Measurements from ENCODE around the gene DDB1.

DNA sequence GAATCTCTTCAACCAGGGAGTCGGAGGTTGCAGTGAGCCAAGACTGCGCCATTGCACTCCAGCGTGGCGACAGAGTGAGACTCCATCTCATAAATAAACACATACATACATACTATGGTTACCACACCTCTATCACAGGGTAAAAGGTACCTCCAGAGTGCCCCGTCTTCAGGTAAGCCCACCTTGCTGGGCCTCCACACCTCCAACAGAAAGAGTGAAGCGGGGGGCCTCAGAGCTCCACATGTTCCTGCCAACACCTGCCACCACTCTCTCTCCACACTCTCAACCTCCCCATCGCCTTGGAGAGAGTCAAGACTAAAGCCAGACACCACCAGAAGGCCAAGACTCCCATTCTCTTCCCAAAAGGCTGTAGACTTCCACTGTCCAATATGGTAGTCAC is 27.5 kb downstream of the DDB1 start:
- TF ChIP-seq SUZ12 (IDR thresholded peaks at IDR 0.05; ENCODE audit: unreplicated experiment) (no peak), POLR2A (IDR thresholded peaks at IDR 0.05; ENCODE audit: low read depth, low read length) (no peak), RAD21 (IDR thresholded peaks at IDR 0.05; ENCODE audit: insufficient read depth, low read depth, low read length) (no peak), CHD4 (IDR thresholded peaks at IDR 0.05) (no peak), EZH2 (IDR thresholded peaks at IDR 0.05; ENCODE audit: borderline replicate concordance, control insufficient read depth, low read depth, low read length) (no peak), MXI1 (IDR thresholded peaks at IDR 0.05; ENCODE audit: low read depth, low read length) (no peak), NFIC (IDR thresholded peaks at IDR 0.05; ENCODE audit: low read depth, low read length) (no peak), EP300 (IDR thresholded peaks at IDR 0.05; ENCODE audit: borderline replicate concordance in 1 of 2, control insufficient read depth in 1 of 2, low read depth in 2 of 2, low read length in 2 of 2) (no peak), SMC3 (IDR thresholded peaks at IDR 0.05; ENCODE audit: borderline replicate concordance, low read length) (no peak)
- TF ChIP-seq, protein P1, sequence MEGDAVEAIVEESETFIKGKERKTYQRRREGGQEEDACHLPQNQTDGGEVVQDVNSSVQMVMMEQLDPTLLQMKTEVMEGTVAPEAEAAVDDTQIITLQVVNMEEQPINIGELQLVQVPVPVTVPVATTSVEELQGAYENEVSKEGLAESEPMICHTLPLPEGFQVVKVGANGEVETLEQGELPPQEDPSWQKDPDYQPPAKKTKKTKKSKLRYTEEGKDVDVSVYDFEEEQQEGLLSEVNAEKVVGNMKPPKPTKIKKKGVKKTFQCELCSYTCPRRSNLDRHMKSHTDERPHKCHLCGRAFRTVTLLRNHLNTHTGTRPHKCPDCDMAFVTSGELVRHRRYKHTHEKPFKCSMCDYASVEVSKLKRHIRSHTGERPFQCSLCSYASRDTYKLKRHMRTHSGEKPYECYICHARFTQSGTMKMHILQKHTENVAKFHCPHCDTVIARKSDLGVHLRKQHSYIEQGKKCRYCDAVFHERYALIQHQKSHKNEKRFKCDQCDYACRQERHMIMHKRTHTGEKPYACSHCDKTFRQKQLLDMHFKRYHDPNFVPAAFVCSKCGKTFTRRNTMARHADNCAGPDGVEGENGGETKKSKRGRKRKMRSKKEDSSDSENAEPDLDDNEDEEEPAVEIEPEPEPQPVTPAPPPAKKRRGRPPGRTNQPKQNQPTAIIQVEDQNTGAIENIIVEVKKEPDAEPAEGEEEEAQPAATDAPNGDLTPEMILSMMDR (IDR thresholded peaks at IDR 0.05 in 2 of 3, conservative IDR thresholded peaks at IDR 0.05 in 1 of 3; ENCODE audit: control insufficient read depth in 2 of 3, extremely low read depth in 1 of 3, insufficient read depth in 1 of 3, low read depth in 3 of 3, low read length in 3 of 3): no peak
- TF ChIP-seq, protein P2, sequence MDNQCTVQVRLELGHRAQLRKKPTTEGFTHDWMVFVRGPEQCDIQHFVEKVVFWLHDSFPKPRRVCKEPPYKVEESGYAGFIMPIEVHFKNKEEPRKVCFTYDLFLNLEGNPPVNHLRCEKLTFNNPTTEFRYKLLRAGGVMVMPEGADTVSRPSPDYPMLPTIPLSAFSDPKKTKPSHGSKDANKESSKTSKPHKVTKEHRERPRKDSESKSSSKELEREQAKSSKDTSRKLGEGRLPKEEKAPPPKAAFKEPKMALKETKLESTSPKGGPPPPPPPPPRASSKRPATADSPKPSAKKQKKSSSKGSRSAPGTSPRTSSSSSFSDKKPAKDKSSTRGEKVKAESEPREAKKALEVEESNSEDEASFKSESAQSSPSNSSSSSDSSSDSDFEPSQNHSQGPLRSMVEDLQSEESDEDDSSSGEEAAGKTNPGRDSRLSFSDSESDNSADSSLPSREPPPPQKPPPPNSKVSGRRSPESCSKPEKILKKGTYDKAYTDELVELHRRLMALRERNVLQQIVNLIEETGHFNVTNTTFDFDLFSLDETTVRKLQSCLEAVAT (IDR thresholded peaks at IDR 0.05): no peak
- TF ChIP-seq, protein P3, sequence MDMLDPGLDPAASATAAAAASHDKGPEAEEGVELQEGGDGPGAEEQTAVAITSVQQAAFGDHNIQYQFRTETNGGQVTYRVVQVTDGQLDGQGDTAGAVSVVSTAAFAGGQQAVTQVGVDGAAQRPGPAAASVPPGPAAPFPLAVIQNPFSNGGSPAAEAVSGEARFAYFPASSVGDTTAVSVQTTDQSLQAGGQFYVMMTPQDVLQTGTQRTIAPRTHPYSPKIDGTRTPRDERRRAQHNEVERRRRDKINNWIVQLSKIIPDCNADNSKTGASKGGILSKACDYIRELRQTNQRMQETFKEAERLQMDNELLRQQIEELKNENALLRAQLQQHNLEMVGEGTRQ (IDR thresholded peaks at IDR 0.05; ENCODE audit: borderline replicate concordance, low read depth, low read length): no peak
- TF ChIP-seq, protein P4, sequence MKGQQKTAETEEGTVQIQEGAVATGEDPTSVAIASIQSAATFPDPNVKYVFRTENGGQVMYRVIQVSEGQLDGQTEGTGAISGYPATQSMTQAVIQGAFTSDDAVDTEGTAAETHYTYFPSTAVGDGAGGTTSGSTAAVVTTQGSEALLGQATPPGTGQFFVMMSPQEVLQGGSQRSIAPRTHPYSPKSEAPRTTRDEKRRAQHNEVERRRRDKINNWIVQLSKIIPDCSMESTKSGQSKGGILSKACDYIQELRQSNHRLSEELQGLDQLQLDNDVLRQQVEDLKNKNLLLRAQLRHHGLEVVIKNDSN (IDR thresholded peaks at IDR 0.05; ENCODE audit: borderline replicate concordance, extremely low read length, insufficient read depth, low read depth, low read length): no peak

Measured in GM12878 (cell line).